Measurements from ENCODE around the gene CNTNAP2.

GRCh38 chr7:146683439-146683838, 566.8 kb downstream of the CNTNAP2 start:
- TF ChIP-seq CTCF (IDR thresholded peaks at IDR 0.05) (no peak), POLR2A (IDR thresholded peaks at IDR 0.05) (no peak)
